Measurements from ENCODE around the gene CACNG3. TPM values are rescaled to one million over a fixed set of nuclear protein-coding genes. Genes with fewer than 3 reads are reported as not detected.

The CACNG3 gene
- total and polyA plus RNA-seq, 2 donors = under 0.01 to 0.07 TPM

DNA sequence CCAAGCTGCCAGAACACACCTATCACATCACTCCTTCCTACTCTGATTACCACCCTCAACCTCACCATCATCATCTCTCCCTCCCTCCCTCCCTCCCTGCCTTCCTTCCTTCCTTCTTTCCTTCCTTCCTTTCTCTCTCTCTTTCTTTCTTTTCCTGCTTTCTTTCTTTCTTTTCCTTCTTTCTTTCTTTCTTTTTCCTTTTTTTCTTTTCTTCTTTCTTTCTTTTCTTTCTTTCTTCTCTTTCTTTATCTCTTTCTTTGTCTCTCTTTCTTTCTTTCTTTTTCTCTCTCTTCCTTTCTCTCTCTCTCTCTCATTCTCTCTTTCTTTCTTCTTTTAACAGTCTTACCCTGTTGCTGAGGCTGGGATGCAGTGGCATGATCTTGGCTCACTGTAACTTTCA lies 59.2 kb downstream of the CACNG3 start:
- Histone ChIP-seq H3K27me3 (ENCODE audit: control insufficient read depth in 2 of 2, insufficient read depth in 1 of 2, low read length in 1 of 2) (no peaks in the 10 kb centered on the region), H3K4me1 (ENCODE audit: control insufficient read depth in 2 of 2, insufficient read depth in 2 of 2, low read length in 2 of 2) (no peaks in the 10 kb centered on the region), H3K9me3 (ENCODE audit: control insufficient read depth in 2 of 2, insufficient read depth in 1 of 2, low read length in 1 of 2) (no peaks in the 10 kb centered on the region), H3K36me3 (ENCODE audit: control insufficient read depth in 2 of 2, insufficient read depth in 2 of 2, low read length in 1 of 2) (no peaks in the 10 kb centered on the region), H3K4me3 (ENCODE audit: low read length in 2 of 2) (no peak overlapping the region), H3K27ac (ENCODE audit: low read depth in 1 of 2, low read length in 1 of 2) (no peak overlapping the region)
- DNase-seq (ENCODE audit: low read depth in 6 of 9, low spot score in 9 of 9) = no peak

DNA sequence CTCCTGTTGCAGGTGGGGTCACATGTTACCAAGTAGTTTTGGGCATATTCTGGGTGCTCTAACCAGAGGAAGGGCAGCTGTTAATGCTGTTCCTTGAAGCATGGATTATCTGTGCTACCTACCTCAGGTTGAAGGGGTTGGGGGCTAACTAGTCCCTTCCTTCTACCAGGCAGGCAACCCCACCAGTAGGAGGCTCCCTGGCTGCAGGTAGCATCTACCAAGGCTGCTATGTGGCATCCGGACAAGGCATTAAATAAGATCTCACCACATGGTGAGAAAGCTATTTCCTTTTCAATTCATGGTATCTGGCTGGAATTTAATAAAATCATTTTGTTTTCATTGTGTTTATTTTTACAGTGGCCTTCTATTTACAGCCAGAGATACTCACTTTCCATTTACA lies 62.5 kb downstream of the CACNG3 start:
- Histone ChIP-seq H3K9me3 (ENCODE audit: control insufficient read depth in 2 of 2, insufficient read depth in 1 of 2, low read length in 1 of 2) (no peaks in the 10 kb centered on the region), H3K4me1 (ENCODE audit: control insufficient read depth in 2 of 2, insufficient read depth in 2 of 2, low read length in 2 of 2) (no peaks in the 10 kb centered on the region), H3K4me3 (ENCODE audit: low read length in 2 of 2) (no peak overlapping the region), H3K27ac (ENCODE audit: low read depth in 1 of 2, low read length in 1 of 2) (no peak overlapping the region), H3K36me3 (ENCODE audit: control insufficient read depth in 2 of 2, insufficient read depth in 2 of 2, low read length in 1 of 2) (no peaks in the 10 kb centered on the region), H3K27me3 (ENCODE audit: control insufficient read depth in 2 of 2, insufficient read depth in 1 of 2, low read length in 1 of 2) (no peaks in the 10 kb centered on the region)
- WGBS = 38% methylated on average over 1 of the region's 1 CpG
- no peak for DNase-seq (ENCODE audit: low read depth in 6 of 9, low spot score in 9 of 9)

DNA sequence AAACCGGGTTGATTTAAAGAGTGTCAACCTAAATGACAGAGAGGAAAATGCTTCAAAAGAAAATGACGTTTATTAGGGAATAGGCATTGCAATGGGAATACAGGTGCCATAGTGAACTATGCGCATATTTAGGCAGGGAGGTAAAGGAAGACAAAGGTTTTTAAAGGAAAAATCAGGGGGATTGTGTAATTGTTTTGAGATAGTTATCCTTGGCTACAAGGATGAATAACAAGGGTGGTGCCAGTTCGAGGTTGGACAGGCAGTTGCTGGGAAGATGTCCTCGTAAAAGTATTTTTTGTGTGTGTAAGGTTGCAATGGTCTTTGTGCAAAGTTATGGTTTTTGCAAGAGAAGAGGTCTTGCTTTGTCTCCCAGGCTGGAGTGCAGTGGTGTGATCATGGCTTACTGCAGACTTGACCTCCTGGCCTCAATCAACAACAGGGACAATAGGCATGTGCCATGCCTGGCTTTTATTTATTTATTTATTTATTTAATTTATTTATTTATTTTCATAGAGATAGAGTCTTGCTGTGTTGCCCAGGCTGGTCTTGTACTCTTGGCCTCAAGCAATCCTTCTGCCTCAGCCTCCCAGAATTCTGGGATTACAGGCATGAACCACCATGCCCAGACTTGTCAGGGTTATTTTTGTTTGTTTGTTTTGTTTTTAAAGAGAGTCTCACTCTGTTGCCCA lies 63.1 kb downstream of the CACNG3 start:
- Histone ChIP-seq H3K9me3 (ENCODE audit: control insufficient read depth in 2 of 2, insufficient read depth in 1 of 2, low read length in 1 of 2) (no peaks in the 10 kb centered on the region), H3K4me1 (ENCODE audit: control insufficient read depth in 2 of 2, insufficient read depth in 2 of 2, low read length in 2 of 2) (no peaks in the 10 kb centered on the region), H3K27ac (ENCODE audit: low read depth in 1 of 2, low read length in 1 of 2) (no peak overlapping the region), H3K27me3 (ENCODE audit: control insufficient read depth in 2 of 2, insufficient read depth in 1 of 2, low read length in 1 of 2) (no peaks in the 10 kb centered on the region), H3K4me3 (ENCODE audit: low read length in 2 of 2) (no peak overlapping the region), H3K36me3 (ENCODE audit: control insufficient read depth in 2 of 2, insufficient read depth in 2 of 2, low read length in 1 of 2) (no peaks in the 10 kb centered on the region)
- DNase-seq (ENCODE audit: low read depth in 6 of 9, low spot score in 9 of 9) = no peak
- 80% methylated on average over 5 of the region's 5 CpGs for WGBS

DNA sequence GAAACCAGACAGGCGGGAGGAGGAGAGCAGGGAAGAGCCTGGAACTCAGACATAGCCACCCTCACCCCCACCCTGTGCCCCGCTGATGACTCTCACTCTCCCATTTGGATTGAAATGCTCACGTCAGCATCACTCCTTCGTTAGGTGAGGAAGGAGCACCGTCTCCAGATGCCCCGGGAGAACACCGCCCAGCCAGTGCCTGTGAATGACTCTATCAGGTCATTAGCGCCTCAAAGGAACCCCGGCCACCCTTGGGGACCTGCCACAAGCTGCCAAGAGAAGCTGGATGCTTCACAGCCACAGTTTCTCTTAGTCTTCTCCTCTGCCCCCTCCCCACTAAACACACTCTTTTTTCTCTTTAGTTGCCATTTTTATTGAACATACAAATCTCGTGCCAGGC lies 66.0 kb downstream of the CACNG3 start:
- 52% methylated on average over 10 of the region's 10 CpGs for WGBS
- DNase-seq (ENCODE audit: low read depth in 6 of 9, low spot score in 9 of 9) = no peak
- no peaks in the 10 kb centered on the region for H3K4me1 ChIP-seq (ENCODE audit: control insufficient read depth in 2 of 2, insufficient read depth in 2 of 2, low read length in 2 of 2)
- H3K27me3 ChIP-seq (ENCODE audit: control insufficient read depth in 2 of 2, insufficient read depth in 1 of 2, low read length in 1 of 2) = no peaks in the 10 kb centered on the region
- H3K9me3 ChIP-seq (ENCODE audit: control insufficient read depth in 2 of 2, insufficient read depth in 1 of 2, low read length in 1 of 2) = no peaks in the 10 kb centered on the region
- H3K36me3 ChIP-seq (ENCODE audit: control insufficient read depth in 2 of 2, insufficient read depth in 2 of 2, low read length in 1 of 2) = no peaks in the 10 kb centered on the region
- no peak overlapping the region for H3K4me3 ChIP-seq (ENCODE audit: low read length in 2 of 2)
- H3K27ac ChIP-seq (ENCODE audit: low read depth in 1 of 2, low read length in 1 of 2) = no peak overlapping the region

DNA sequence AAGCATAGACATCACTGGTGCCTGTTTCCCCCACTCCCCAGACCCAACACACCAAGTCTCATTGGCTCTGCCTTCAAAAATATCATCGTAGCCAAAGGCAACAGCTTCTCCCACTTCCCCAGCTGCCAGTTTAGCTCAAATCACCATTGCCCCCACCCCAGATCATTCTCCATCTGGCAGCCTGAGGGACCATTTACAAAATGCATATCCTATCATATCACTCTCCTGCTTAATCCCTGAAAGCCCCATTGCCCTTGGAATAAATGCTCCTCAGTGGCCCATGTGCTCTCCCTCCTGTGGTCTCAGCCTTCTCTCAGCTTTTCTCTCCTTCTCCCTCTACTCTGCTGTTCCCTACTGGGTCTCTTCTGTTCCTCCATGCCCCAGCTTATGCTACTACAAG lies 68.3 kb downstream of the CACNG3 start:
- Histone ChIP-seq H3K9me3 (ENCODE audit: control insufficient read depth in 2 of 2, insufficient read depth in 1 of 2, low read length in 1 of 2) (no peaks in the 10 kb centered on the region), H3K27ac (ENCODE audit: low read depth in 1 of 2, low read length in 1 of 2) (no peak overlapping the region), H3K36me3 (ENCODE audit: control insufficient read depth in 2 of 2, insufficient read depth in 2 of 2, low read length in 1 of 2) (no peaks in the 10 kb centered on the region), H3K27me3 (ENCODE audit: control insufficient read depth in 2 of 2, insufficient read depth in 1 of 2, low read length in 1 of 2) (no peaks in the 10 kb centered on the region), H3K4me1 (ENCODE audit: control insufficient read depth in 2 of 2, insufficient read depth in 2 of 2, low read length in 2 of 2) (no peaks in the 10 kb centered on the region), H3K4me3 (ENCODE audit: low read length in 2 of 2) (no peak overlapping the region)
- WGBS = 75% methylated on average over 1 of the region's 1 CpG
- DNase-seq (ENCODE audit: low read depth in 6 of 9, low spot score in 9 of 9) = no peak

DNA sequence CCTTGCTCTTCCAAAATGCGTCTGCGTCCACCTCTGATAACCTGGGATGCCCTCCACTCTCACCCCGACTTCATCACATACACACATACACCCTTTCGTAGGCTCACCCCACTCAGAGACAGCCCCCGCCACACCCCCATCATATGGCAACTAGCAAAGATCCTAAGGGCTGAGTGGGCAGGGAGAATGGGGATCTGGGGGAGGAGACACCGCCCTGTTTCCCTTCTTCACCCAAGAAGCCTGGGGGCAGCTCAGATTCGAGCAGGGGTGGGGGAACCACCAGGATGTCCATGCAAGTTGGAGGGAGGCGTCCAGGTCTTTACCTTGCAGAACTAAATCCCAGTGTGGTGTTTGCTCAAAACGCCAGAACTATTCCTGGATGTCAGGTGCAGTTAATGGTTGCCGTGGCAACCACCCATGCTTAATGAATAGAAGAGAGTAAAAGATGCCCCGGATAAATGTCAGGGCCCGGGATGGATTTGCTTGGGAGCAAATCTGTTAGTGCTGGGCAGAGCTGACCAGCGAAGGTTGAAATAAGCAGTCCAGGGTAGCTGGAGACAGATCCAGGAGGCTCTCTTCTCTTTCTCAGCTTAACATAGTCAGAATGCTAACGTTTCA lies 72.8 kb downstream of the CACNG3 start:
- WGBS = 82% methylated on average over 14 of the region's 14 CpGs
- no peaks in the 10 kb centered on the region for H3K36me3 ChIP-seq (ENCODE audit: control insufficient read depth in 2 of 2, insufficient read depth in 2 of 2, low read length in 1 of 2)
- no peak for DNase-seq (ENCODE audit: low read depth in 6 of 9, low spot score in 9 of 9)
- H3K27ac ChIP-seq (ENCODE audit: low read depth in 1 of 2, low read length in 1 of 2) = no peak overlapping the region
- no peak overlapping the region for H3K4me3 ChIP-seq (ENCODE audit: low read length in 2 of 2)
- H3K27me3 ChIP-seq (ENCODE audit: control insufficient read depth in 2 of 2, insufficient read depth in 1 of 2, low read length in 1 of 2) = no peaks in the 10 kb centered on the region
- no peaks in the 10 kb centered on the region for H3K4me1 ChIP-seq (ENCODE audit: control insufficient read depth in 2 of 2, insufficient read depth in 2 of 2, low read length in 2 of 2)
- H3K9me3 ChIP-seq (ENCODE audit: control insufficient read depth in 2 of 2, insufficient read depth in 1 of 2, low read length in 1 of 2) = no peaks in the 10 kb centered on the region

DNA sequence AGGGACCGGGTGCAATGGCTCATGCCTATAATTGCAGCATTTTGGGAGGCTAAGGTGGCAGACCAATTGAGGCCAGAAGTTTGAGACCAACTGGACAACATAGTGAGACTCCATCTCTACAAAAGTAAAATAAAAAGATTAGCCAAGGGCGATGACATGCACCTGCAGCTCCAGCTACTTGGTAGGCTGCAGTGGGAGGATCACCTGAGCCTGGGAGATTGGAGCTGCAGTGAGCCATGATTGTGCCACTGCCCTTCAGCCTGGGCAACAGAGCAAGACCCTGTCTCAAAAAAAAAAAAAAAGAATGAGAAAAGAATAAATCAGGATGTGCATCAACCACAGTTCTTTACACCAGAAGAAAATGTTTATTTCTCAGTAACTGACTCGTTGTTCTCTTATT lies 76.0 kb downstream of the CACNG3 start:
- Histone ChIP-seq H3K27me3 (ENCODE audit: control insufficient read depth in 2 of 2, insufficient read depth in 1 of 2, low read length in 1 of 2) (no peaks in the 10 kb centered on the region), H3K36me3 (ENCODE audit: control insufficient read depth in 2 of 2, insufficient read depth in 2 of 2, low read length in 1 of 2) (no peaks in the 10 kb centered on the region), H3K4me1 (ENCODE audit: control insufficient read depth in 2 of 2, insufficient read depth in 2 of 2, low read length in 2 of 2) (no peaks in the 10 kb centered on the region), H3K9me3 (ENCODE audit: control insufficient read depth in 2 of 2, insufficient read depth in 1 of 2, low read length in 1 of 2) (no peaks in the 10 kb centered on the region), H3K4me3 (ENCODE audit: low read length in 2 of 2) (no peak overlapping the region), H3K27ac (ENCODE audit: low read depth in 1 of 2, low read length in 1 of 2) (no peak overlapping the region)
- DNase-seq (ENCODE audit: low read depth in 6 of 9, low spot score in 9 of 9) = no peak
- WGBS = 95% methylated on average over 3 of the region's 3 CpGs

DNA sequence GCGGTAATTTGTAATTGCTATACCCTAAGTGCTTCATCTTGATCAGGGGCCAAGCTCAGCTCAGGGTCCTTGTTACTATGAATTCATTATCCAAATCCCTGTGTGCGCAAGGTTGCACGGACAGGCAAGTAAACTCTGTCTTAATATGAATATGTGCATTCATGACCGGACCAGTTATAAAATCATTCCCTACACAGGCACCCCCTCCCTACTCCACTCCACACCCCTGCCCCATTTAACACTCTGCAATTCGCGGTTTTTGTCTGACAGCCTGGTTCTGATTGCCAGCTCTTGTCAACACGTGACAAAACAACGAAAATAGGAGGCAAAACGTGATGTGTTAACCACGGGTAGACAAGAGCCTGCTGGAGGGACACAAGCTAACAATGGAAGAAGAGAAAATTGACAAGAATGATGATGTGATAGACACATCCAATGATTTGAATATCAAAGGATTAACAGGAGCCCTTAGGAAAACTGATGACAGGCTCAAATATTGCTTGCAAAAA lies 76.5 kb downstream of the CACNG3 start:
- H3K36me3 ChIP-seq (ENCODE audit: control insufficient read depth in 2 of 2, insufficient read depth in 2 of 2, low read length in 1 of 2) = no peaks in the 10 kb centered on the region

DNA sequence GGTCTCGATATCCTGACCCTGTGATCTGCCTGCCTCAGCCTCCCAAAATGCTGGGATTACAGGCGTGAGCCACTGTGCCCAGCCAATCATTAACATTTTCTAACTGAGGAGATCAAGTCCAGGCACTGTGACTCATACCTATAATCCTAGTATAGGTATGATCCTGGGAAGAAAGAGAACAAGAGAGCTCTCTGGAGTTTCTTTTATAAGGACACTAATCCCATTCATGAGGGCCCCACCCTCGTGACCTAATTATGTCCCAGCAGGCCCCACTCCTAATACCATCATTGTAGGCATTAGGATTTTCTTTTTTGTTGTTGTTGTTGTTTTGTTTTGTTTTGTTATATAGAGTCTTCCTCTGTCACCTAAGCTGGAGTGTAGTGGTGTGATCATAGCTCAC lies 80.4 kb downstream of the CACNG3 start:
- no peaks in the 10 kb centered on the region for H3K36me3 ChIP-seq (ENCODE audit: control insufficient read depth in 2 of 2, insufficient read depth in 2 of 2, low read length in 1 of 2)
- no peak overlapping the region for H3K4me3 ChIP-seq (ENCODE audit: low read length in 2 of 2)
- WGBS = 92% methylated on average over 3 of the region's 3 CpGs
- DNase-seq (ENCODE audit: low read depth in 6 of 9, low spot score in 9 of 9) = no peak
- H3K27ac ChIP-seq (ENCODE audit: low read depth in 1 of 2, low read length in 1 of 2) = no peak overlapping the region
- H3K27me3 ChIP-seq (ENCODE audit: control insufficient read depth in 2 of 2, insufficient read depth in 1 of 2, low read length in 1 of 2) = no peaks in the 10 kb centered on the region
- H3K9me3 ChIP-seq (ENCODE audit: control insufficient read depth in 2 of 2, insufficient read depth in 1 of 2, low read length in 1 of 2) = no peaks in the 10 kb centered on the region
- H3K4me1 ChIP-seq (ENCODE audit: control insufficient read depth in 2 of 2, insufficient read depth in 2 of 2, low read length in 2 of 2) = no peaks in the 10 kb centered on the region

More for the DNA sequence above, 76.5 kb downstream of the CACNG3 start:
- Histone ChIP-seq H3K27me3 (ENCODE audit: control insufficient read depth in 2 of 2, insufficient read depth in 1 of 2, low read length in 1 of 2) (no peaks in the 10 kb centered on the region), H3K9me3 (ENCODE audit: control insufficient read depth in 2 of 2, insufficient read depth in 1 of 2, low read length in 1 of 2) (no peaks in the 10 kb centered on the region), H3K27ac (ENCODE audit: low read depth in 1 of 2, low read length in 1 of 2) (no peak overlapping the region), H3K4me3 (ENCODE audit: low read length in 2 of 2) (no peak overlapping the region), H3K4me1 (ENCODE audit: control insufficient read depth in 2 of 2, insufficient read depth in 2 of 2, low read length in 2 of 2) (no peaks in the 10 kb centered on the region)
- WGBS = 85% methylated on average over 10 of the region's 10 CpGs
- no peak for DNase-seq (ENCODE audit: low read depth in 6 of 9, low spot score in 9 of 9)

All from thymus (tissue), 11 donors.